HL-60 (cell line): ENCODE results near the gene TMEM151B.

Source experiments
- GABPA ChIP-seq: IDR thresholded peaks from 2 replicates; pipeline ENCODE4 v1.6.1; 2012; ENCODE audit warnings: low read depth
- POLR2AphosphoS5 ChIP-seq: IDR thresholded peaks from 2 replicates; pipeline ENCODE4 v1.6.1; 2012; ENCODE audit warnings: low read depth
- TF ChIP-seq, protein P1 (sequence below): IDR thresholded peaks from one replicate; pipeline ENCODE4 v1.5.1; 2011; ENCODE audit warnings: low read length, control low read depth, inconsistent platforms; ENCODE audit not compliant: insufficient read depth
- TF ChIP-seq, protein P2 (sequence below): IDR thresholded peaks from 2 replicates; pipeline ENCODE4 v1.6.1; 2012; ENCODE audit warnings: low read depth; ENCODE audit not compliant: insufficient replicate concordance

DNA sequence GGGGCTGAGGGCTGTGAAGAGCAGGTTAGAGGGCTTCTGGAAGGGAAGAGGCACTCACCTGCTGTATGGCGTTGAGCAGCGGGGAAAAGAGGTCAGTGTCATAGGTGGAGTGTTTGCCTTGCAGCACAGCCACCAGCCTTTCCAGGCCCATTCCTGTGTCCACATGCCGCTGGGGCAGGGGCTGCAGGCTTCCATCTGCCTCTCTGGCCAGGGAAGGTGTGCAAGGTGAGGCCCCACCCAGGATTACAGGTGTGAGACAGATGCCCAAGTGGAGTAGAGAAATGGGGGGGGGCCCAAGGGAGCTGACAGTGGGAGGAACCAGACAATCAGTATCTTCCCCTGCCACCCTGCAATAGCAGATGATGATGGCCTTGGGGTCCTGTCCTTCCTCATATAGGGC lies 40.0 kb downstream of the TMEM151B start:
- no peak for TF ChIP-seq POLR2AphosphoS5
- TF ChIP-seq, protein P1, sequence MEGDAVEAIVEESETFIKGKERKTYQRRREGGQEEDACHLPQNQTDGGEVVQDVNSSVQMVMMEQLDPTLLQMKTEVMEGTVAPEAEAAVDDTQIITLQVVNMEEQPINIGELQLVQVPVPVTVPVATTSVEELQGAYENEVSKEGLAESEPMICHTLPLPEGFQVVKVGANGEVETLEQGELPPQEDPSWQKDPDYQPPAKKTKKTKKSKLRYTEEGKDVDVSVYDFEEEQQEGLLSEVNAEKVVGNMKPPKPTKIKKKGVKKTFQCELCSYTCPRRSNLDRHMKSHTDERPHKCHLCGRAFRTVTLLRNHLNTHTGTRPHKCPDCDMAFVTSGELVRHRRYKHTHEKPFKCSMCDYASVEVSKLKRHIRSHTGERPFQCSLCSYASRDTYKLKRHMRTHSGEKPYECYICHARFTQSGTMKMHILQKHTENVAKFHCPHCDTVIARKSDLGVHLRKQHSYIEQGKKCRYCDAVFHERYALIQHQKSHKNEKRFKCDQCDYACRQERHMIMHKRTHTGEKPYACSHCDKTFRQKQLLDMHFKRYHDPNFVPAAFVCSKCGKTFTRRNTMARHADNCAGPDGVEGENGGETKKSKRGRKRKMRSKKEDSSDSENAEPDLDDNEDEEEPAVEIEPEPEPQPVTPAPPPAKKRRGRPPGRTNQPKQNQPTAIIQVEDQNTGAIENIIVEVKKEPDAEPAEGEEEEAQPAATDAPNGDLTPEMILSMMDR, result no peak
- TF ChIP-seq, protein P2, sequence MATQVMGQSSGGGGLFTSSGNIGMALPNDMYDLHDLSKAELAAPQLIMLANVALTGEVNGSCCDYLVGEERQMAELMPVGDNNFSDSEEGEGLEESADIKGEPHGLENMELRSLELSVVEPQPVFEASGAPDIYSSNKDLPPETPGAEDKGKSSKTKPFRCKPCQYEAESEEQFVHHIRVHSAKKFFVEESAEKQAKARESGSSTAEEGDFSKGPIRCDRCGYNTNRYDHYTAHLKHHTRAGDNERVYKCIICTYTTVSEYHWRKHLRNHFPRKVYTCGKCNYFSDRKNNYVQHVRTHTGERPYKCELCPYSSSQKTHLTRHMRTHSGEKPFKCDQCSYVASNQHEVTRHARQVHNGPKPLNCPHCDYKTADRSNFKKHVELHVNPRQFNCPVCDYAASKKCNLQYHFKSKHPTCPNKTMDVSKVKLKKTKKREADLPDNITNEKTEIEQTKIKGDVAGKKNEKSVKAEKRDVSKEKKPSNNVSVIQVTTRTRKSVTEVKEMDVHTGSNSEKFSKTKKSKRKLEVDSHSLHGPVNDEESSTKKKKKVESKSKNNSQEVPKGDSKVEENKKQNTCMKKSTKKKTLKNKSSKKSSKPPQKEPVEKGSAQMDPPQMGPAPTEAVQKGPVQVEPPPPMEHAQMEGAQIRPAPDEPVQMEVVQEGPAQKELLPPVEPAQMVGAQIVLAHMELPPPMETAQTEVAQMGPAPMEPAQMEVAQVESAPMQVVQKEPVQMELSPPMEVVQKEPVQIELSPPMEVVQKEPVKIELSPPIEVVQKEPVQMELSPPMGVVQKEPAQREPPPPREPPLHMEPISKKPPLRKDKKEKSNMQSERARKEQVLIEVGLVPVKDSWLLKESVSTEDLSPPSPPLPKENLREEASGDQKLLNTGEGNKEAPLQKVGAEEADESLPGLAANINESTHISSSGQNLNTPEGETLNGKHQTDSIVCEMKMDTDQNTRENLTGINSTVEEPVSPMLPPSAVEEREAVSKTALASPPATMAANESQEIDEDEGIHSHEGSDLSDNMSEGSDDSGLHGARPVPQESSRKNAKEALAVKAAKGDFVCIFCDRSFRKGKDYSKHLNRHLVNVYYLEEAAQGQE, result no peak
- TF ChIP-seq GABPA, result no peak
